Heart right ventricle (tissue), 16 donors: ENCODE data around the gene CFAP61. TPM values are rescaled to one million over a fixed set of nuclear protein-coding genes. Genes with fewer than 3 reads are reported as not detected.

Experiments
- ATAC-seq, 8 donors: fragments of 200-7000 bp; cut with Tn5 transposase; one replicate each; pipeline ENCODE4 v1.9.1; 2020; ENCODE audit warnings: mild to moderate bottlenecking in 8 of 8, moderate library complexity in 8 of 8, moderate number of reproducible peaks in 1 of 8
- DNase-seq, 2 donors: peaks; one replicate each; pipeline ENCODE4 v3.0.0-alpha.2; 2020
- H3K27ac ChIP-seq, 10 donors: fragments of 200-600 bp; sonication (generic) in 2 of 10; one replicate each; pipeline versions ENCODE4 v1.5.0 to v1.8.0; 2020 to 2022; ENCODE audit warnings: mild to moderate bottlenecking in 3 of 10
- H3K27me3 ChIP-seq, 7 donors: fragments of 200-600 bp; one replicate each; pipeline ENCODE4 v1.8.0; 2021 to 2022; ENCODE audit warnings: mild to moderate bottlenecking in 2 of 7
- H3K36me3 ChIP-seq, 9 donors: fragments of 200-600 bp; sonication (generic) in 1 of 9; one replicate each; pipeline versions ENCODE4 v1.5.0 to v1.8.0; 2020 to 2022; ENCODE audit warnings: mild to moderate bottlenecking in 2 of 9
- H3K4me1 ChIP-seq, 9 donors: fragments of 200-600 bp; sonication (generic) in 1 of 9; one replicate each; pipeline versions ENCODE4 v1.5.0 to v1.8.0; 2020 to 2022; ENCODE audit warnings: mild to moderate bottlenecking in 4 of 9
- H3K4me3 ChIP-seq, 10 donors: fragments of 200-600 bp; sonication (generic) in 2 of 10; one replicate each; pipeline versions ENCODE4 v1.5.0 to v1.8.0; 2020 to 2022; ENCODE audit warnings: mild to moderate bottlenecking in 7 of 10, moderate library complexity in 2 of 10
- H3K9me3 ChIP-seq, 11 donors: fragments of 200-600 bp in 10 of 11; sonication (generic) in 2 of 11; one replicate each; pipeline versions ENCODE4 v1.5.0 to v1.8.0; 2013 to 2022; ENCODE audit warnings: mild to moderate bottlenecking in 2 of 11, control low read depth in 1 of 11, moderate library complexity in 1 of 11
- CTCF ChIP-seq, 9 donors: fragments of 200-600 bp; sonication (generic) in 2 of 9; IDR thresholded peaks; one replicate each; pipeline versions ENCODE4 v1.5.0 to v1.8.0; 2021 to 2022; ENCODE audit warnings: antibody characterized with exemption in 9 of 9, mild to moderate bottlenecking in 5 of 9, moderate library complexity in 1 of 9
- WGBS, 2 donors: extraction: QIAGEN DNeasy Blood & Tissue Kit; methylation state at CpG; one replicate each; pipeline ENCODE4 v1.1.7; 2013; ENCODE audit warnings: inconsistent platforms in 1 of 2; 5-methylcytosine and 5-hydroxymethylcytosine counted together
- intact Hi-C, 10 donors: fragments of 100-400 bp; cut with DNase I; formaldehyde crosslinking; loops; one replicate each; pipeline versions ENCODE4 v1.11.1 to v1.14.2; 2022
- polyA plus RNA-seq, 2 donors: library from polyadenylated mRNA; stranded (reverse); fragments of 200-250 nt; gene quantifications; one replicate each; pipeline ENCODE4 v1.2.3, GENCODE V29; 2013
- total RNA-seq, 10 donors: library from RNA; stranded (reverse); fragmentation: NEBNext Ultra II Directional in 3 of 10; extraction: Animal tissue kit (Norgen Biotek cat#: 25700) in 3 of 10; gene quantifications; one replicate each; pipeline versions ENCODE4 v1.2.1 to v1.2.4, GENCODE V29; 2021 to 2023
- donor health status: Arrhythmogenic right ventricular cardiomyopathy.
- donor health status: ischemic (EF 13 %, LVEDD 7.1; RV severe dilation, severe dysfunction).
- donor health status: healthy with polysubstance abuse.
- donor health status: DM: no; HTN: yes; CAD: no.
- donor health status: DM: no; HTN: no; CAD: no.
- donor health status: ischemic (EF 25% LVEDD 6.9; RV normal size, moderate dysfunction).
- donor health status: ischemic (EF 25% LVEDD 5.7; RV mildly dilated, moderate dysfunction).
- donor health status: healthy.
- donor health status: DM: yes; HTN: yes; CAD: no.
- donor health status: Ischemic cardiomyopathy.
- donor health status: ischemic (EF 35%, LVEDD 5.7; RV mildly dilated, moderate dysfunction).
- donor health status: nonischemic (EF 11% LVEDD 7.7; RV severe dilation, severe dysfunction).
- donor health status: DM: yes; HTN: yes; CAD: no.
- donor health status: PGD.
- donor health status: ischemic (EF 29% LVEDD 5.4; RV normal size, mild dysfunction).
- donor health status: nonischemic (EF 23%, LVEDD 6.1; RV moderate dilation, normal function).

CFAP61 gene
- total and polyA plus RNA-seq, 12 donors, result 8.2 to 140 (median 60.6) TPM

DNA sequence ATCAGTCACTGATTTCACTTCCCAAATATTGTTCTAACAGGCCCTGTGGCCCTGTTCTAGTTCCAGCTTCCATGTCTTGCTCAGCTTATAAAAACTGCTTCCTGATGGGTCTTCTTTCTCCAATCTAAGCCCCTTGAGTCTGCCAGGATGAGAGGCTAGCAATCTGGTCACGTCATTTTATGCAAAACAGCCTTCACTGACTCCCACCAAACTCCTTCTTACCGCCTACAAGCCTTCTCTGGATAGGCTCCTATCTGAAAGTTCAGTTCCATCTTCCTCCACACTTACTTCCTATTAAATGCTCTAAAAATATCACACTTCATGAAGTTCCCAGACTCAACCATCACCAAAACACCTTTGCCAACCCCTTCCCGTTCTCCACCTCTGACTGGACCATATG, 15.6 kb upstream of the CFAP61 start:
- DNase-seq, result no peak
- Histone ChIP-seq H3K27ac (no peak overlapping the region), H3K9me3 (no peaks in the 10 kb centered on the region), H3K4me1 (peaks cover 0 to 4% (median 0%) of the 10 kb centered on the region in 9 donors), H3K27me3 (no peaks in the 10 kb centered on the region), H3K4me3 (no peak overlapping the region), H3K36me3 (peaks cover 0 to 100% (median 93%) of the 10 kb centered on the region in 9 donors)
- no peak for ATAC-seq
- no peak for TF ChIP-seq CTCF (IDR thresholded peaks at IDR 0.05)
- WGBS, 2 donors, result 84 to 86% methylated on average over 3 of the region's 3 CpGs
- intact Hi-C loops, result no loop called here

GRCh38 chr20:20037960-20038359, 14.4 kb upstream of the CFAP61 start:
- intact Hi-C loops, result no loop called here
- DNase-seq (no peak), ATAC-seq (no peak)
- Histone ChIP-seq H3K27ac (no peak overlapping the region), H3K9me3 (no peaks in the 10 kb centered on the region), H3K36me3 (peaks cover 0 to 100% (median 95%) of the 10 kb centered on the region in 9 donors), H3K4me1 (peaks cover 0 to 4% (median 0%) of the 10 kb centered on the region in 9 donors), H3K4me3 (no peak overlapping the region), H3K27me3 (no peaks in the 10 kb centered on the region)
- 58 to 64% methylated on average over 5 of the region's 5 CpGs for WGBS, 2 donors
- no peak for TF ChIP-seq CTCF (IDR thresholded peaks at IDR 0.05)

GRCh38 chr20:20038586-20038985, 13.7 kb upstream of the CFAP61 start:
- 93 to 94% methylated on average over 6 of the region's 6 CpGs for WGBS, 2 donors
- H3K36me3 ChIP-seq, result peaks cover 0 to 100% (median 95%) of the 10 kb centered on the region in 9 donors
- H3K9me3 ChIP-seq, result no peaks in the 10 kb centered on the region
- ATAC-seq (no peak), DNase-seq (no peak)
- H3K27me3 ChIP-seq, result no peaks in the 10 kb centered on the region
- no peak overlapping the region for H3K27ac ChIP-seq
- no peak overlapping the region for H3K4me3 ChIP-seq
- intact Hi-C loops, result no loop called here
- peaks cover 0 to 4% (median 0%) of the 10 kb centered on the region in 9 donors for H3K4me1 ChIP-seq
- TF ChIP-seq CTCF (IDR thresholded peaks at IDR 0.05), result no peak

- 96 to 97% methylated on average over 6 of the region's 6 CpGs for whole genome bisulfite sequencing, 2 donors
These were observed 12.5 kb upstream of the CFAP61 start for GRCh38 chr20:20039752-20040387.

More at GRCh38 chr20:20039752-20040387, 12.5 kb upstream of the CFAP61 start:
- ATAC-seq (no peak), DNase-seq (no peak)
- H3K27ac ChIP-seq, result no peak overlapping the region
- no peak overlapping the region for H3K4me3 ChIP-seq
- peaks cover 0 to 100% (median 96%) of the 10 kb centered on the region in 9 donors for H3K36me3 ChIP-seq
- peaks cover 0 to 4% (median 0%) of the 10 kb centered on the region in 9 donors for H3K4me1 ChIP-seq
- H3K27me3 ChIP-seq, result no peaks in the 10 kb centered on the region
- no peaks in the 10 kb centered on the region for H3K9me3 ChIP-seq
- TF ChIP-seq CTCF (IDR thresholded peaks at IDR 0.05), result no peak
- intact Hi-C loops, result no loop called here
